SK-N-DZ (cell line): ENCODE results near the gene PDLIM5.
"Not testable (repeated sequence)": the region's sequence is repeated elsewhere in the genome, so short reads cannot be mapped to it uniquely, and the experiment has no call there.

Experiments used
- DNase-seq: peaks from one replicate; pipeline ENCODE4 v3.0.0-alpha.2; 2015; ENCODE audit warnings: low spot score

PDLIM5 gene

GRCh38 chr4:94595013-94595412 is 143.3 kb downstream of the PDLIM5 start:
- DNase-seq: no peak

GRCh38 chr4:94595880-94596483 is 144.2 kb downstream of the PDLIM5 start:
- DNase-seq: peak; percentile 31

GRCh38 chr4:94598758-94599157 is 147.0 kb downstream of the PDLIM5 start:
- no peak for DNase-seq

- DNase-seq: no peak
Observed at GRCh38 chr4:94603170-94603747, 151.5 kb downstream of the PDLIM5 start.

- DNase-seq: no peak
Observed at GRCh38 chr4:94605241-94605805, 153.6 kb downstream of the PDLIM5 start.

- DNase-seq: no peak
Observed at GRCh38 chr4:94610145-94610544, 158.4 kb downstream of the PDLIM5 start.

GRCh38 chr4:94613248-94613647 is 161.5 kb downstream of the PDLIM5 start:
- DNase-seq: no peak

GRCh38 chr4:94615451-94615850 is 163.7 kb downstream of the PDLIM5 start:
- DNase-seq: peak; percentile 16

- DNase-seq: peak; percentile 37
Observed at GRCh38 chr4:94621491-94622080, 169.8 kb downstream of the PDLIM5 start.

GRCh38 chr4:94623126-94623911 is 171.6 kb downstream of the PDLIM5 start:
- DNase-seq: no peak

- DNase-seq: no peak
Observed at GRCh38 chr4:94626942-94627341, 175.2 kb downstream of the PDLIM5 start.

- not testable (repeated sequence) for DNase-seq
Observed at GRCh38 chr4:94629058-94629457, 177.3 kb downstream of the PDLIM5 start.

GRCh38 chr4:94629837-94630236 is 178.1 kb downstream of the PDLIM5 start:
- no peak for DNase-seq

GRCh38 chr4:94634271-94634670 is 182.5 kb downstream of the PDLIM5 start:
- DNase-seq: no peak

- no peak for DNase-seq
Observed at GRCh38 chr4:94635177-94635576, 183.4 kb downstream of the PDLIM5 start.

GRCh38 chr4:94636004-94636403 is 184.3 kb downstream of the PDLIM5 start:
- no peak for DNase-seq

GRCh38 chr4:94639298-94639697 is 187.6 kb downstream of the PDLIM5 start:
- no peak for DNase-seq

- no peak for DNase-seq
Observed at GRCh38 chr4:94640151-94640550, 188.4 kb downstream of the PDLIM5 start.

GRCh38 chr4:94641702-94642560 is 190.2 kb downstream of the PDLIM5 start:
- DNase-seq: no peak

- DNase-seq: no peak
Observed at GRCh38 chr4:94642561-94642866, 190.8 kb downstream of the PDLIM5 start.

GRCh38 chr4:94648699-94649098 is 197.0 kb downstream of the PDLIM5 start:
- no peak for DNase-seq
